GM19025 (cell line): ENCODE results near the gene POLR2F.

ENCODE experiments used
- ATAC-seq: cut with Tn5 transposase; IDR thresholded peaks from one replicate; pipeline ENCODE4 v1.9.1; 2021; ENCODE audit warnings: mild to moderate bottlenecking, low read depth, moderate library complexity; ENCODE audit not compliant: unreplicated experiment

POLR2F gene

GRCh38 chr22:37996515-37997246 lies 43.2 kb downstream of the POLR2F start:
- no peak for ATAC-seq

GRCh38 chr22:37998543-37998942 lies 45.0 kb downstream of the POLR2F start:
- no peak for ATAC-seq

GRCh38 chr22:37999236-37999635 lies 45.7 kb downstream of the POLR2F start:
- ATAC-seq, result no peak

- no peak for ATAC-seq
These were observed 46.3 kb downstream of the POLR2F start for GRCh38 chr22:37999640-38000272.

GRCh38 chr22:38005943-38006342 lies 52.4 kb downstream of the POLR2F start:
- ATAC-seq, result no peak

GRCh38 chr22:38006906-38007305 lies 53.4 kb downstream of the POLR2F start:
- no peak for ATAC-seq

- no peak for ATAC-seq
These were observed 53.9 kb downstream of the POLR2F start for GRCh38 chr22:38007330-38007902.

GRCh38 chr22:38009000-38009806 lies 55.7 kb downstream of the POLR2F start:
- ATAC-seq, result no peak

- ATAC-seq, result no peak
These were observed 59.1 kb downstream of the POLR2F start for GRCh38 chr22:38012604-38013072.

GRCh38 chr22:38014083-38014482 lies 60.6 kb downstream of the POLR2F start:
- ATAC-seq, result no peak

GRCh38 chr22:38016182-38017151 lies 63.0 kb downstream of the POLR2F start:
- ATAC-seq, result no peak

- no peak for ATAC-seq
These were observed 63.9 kb downstream of the POLR2F start for GRCh38 chr22:38017272-38017920.

- ATAC-seq, result no peak
These were observed 64.7 kb downstream of the POLR2F start for GRCh38 chr22:38017939-38018885.
